ENCODE results near the gene MIS18A.

Gene MIS18A

GRCh38 chr21:32240851-32241687, 37.8 kb downstream of the MIS18A start:
- H3K4me1 ChIP-seq (ENCODE audit: control insufficient read depth, insufficient read depth, low read length), result peaks cover 3% of the 10 kb centered on the region
- no peaks in the 10 kb centered on the region for H3K9me3 ChIP-seq (ENCODE audit: control insufficient read depth, low read length)
- H3K36me3 ChIP-seq (ENCODE audit: control insufficient read depth, insufficient read depth, low read length), result no peaks in the 10 kb centered on the region
- H3K4me3 ChIP-seq (ENCODE audit: insufficient read depth, low read depth, low read length), result no peak overlapping the region
- 96 to 100% methylated on average over 3 to 7 of the region's 7 CpGs for WGBS, 2 experiments
- no peaks in the 10 kb centered on the region for H3K27me3 ChIP-seq (ENCODE audit: control insufficient read depth, insufficient read depth, low read length, poor library complexity, severe bottlenecking)
- no peak overlapping the region for H3K27ac ChIP-seq (ENCODE audit: insufficient read depth, low read depth, low read length, poor library complexity, severe bottlenecking)

- no peak overlapping the region for H3K4me3 ChIP-seq (ENCODE audit: insufficient read depth, low read depth, low read length)
- H3K27ac ChIP-seq (ENCODE audit: insufficient read depth, low read depth, low read length, poor library complexity, severe bottlenecking), result no peak overlapping the region
- H3K27me3 ChIP-seq (ENCODE audit: control insufficient read depth, insufficient read depth, low read length, poor library complexity, severe bottlenecking), result no peaks in the 10 kb centered on the region
- WGBS, 2 experiments, result 43 to 46% methylated on average over 8 of the region's 8 CpGs
- no peaks in the 10 kb centered on the region for H3K9me3 ChIP-seq (ENCODE audit: control insufficient read depth, low read length)
- no peaks in the 10 kb centered on the region for H3K36me3 ChIP-seq (ENCODE audit: control insufficient read depth, insufficient read depth, low read length)
- peaks cover 3% of the 10 kb centered on the region for H3K4me1 ChIP-seq (ENCODE audit: control insufficient read depth, insufficient read depth, low read length)
These were observed 39.3 kb downstream of the MIS18A start for GRCh38 chr21:32239551-32239950.

GRCh38 chr21:32238063-32238462, 40.8 kb downstream of the MIS18A start:
- no peaks in the 10 kb centered on the region for H3K36me3 ChIP-seq (ENCODE audit: control insufficient read depth, insufficient read depth, low read length)
- no peak overlapping the region for H3K27ac ChIP-seq (ENCODE audit: insufficient read depth, low read depth, low read length, poor library complexity, severe bottlenecking)
- no peaks in the 10 kb centered on the region for H3K27me3 ChIP-seq (ENCODE audit: control insufficient read depth, insufficient read depth, low read length, poor library complexity, severe bottlenecking)
- no peaks in the 10 kb centered on the region for H3K9me3 ChIP-seq (ENCODE audit: control insufficient read depth, low read length)
- WGBS, 2 experiments, result 67 to 86% methylated on average over 1 of the region's 1 CpG
- H3K4me1 ChIP-seq (ENCODE audit: control insufficient read depth, insufficient read depth, low read length), result peaks cover 3% of the 10 kb centered on the region
- H3K4me3 ChIP-seq (ENCODE audit: insufficient read depth, low read depth, low read length), result no peak overlapping the region

GRCh38 chr21:32237021-32237420, 41.8 kb downstream of the MIS18A start:
- H3K27ac ChIP-seq (ENCODE audit: insufficient read depth, low read depth, low read length, poor library complexity, severe bottlenecking), result no peak overlapping the region
- H3K9me3 ChIP-seq (ENCODE audit: control insufficient read depth, low read length), result no peaks in the 10 kb centered on the region
- no peaks in the 10 kb centered on the region for H3K36me3 ChIP-seq (ENCODE audit: control insufficient read depth, insufficient read depth, low read length)
- peaks cover 3% of the 10 kb centered on the region for H3K4me1 ChIP-seq (ENCODE audit: control insufficient read depth, insufficient read depth, low read length)
- H3K4me3 ChIP-seq (ENCODE audit: insufficient read depth, low read depth, low read length), result no peak overlapping the region
- whole genome bisulfite sequencing, 2 experiments, result 90 to 94% methylated on average over 2 to 3 of the region's 3 CpGs
- H3K27me3 ChIP-seq (ENCODE audit: control insufficient read depth, insufficient read depth, low read length, poor library complexity, severe bottlenecking), result no peaks in the 10 kb centered on the region

GRCh38 chr21:32233722-32234301, 45.0 kb downstream of the MIS18A start:
- Histone ChIP-seq H3K36me3 (ENCODE audit: control insufficient read depth, insufficient read depth, low read length) (no peaks in the 10 kb centered on the region), H3K4me3 (ENCODE audit: insufficient read depth, low read depth, low read length) (no peak overlapping the region), H3K27me3 (ENCODE audit: control insufficient read depth, insufficient read depth, low read length, poor library complexity, severe bottlenecking) (no peaks in the 10 kb centered on the region), H3K9me3 (ENCODE audit: control insufficient read depth, low read length) (no peaks in the 10 kb centered on the region), H3K4me1 (ENCODE audit: control insufficient read depth, insufficient read depth, low read length) (no peaks in the 10 kb centered on the region), H3K27ac (ENCODE audit: insufficient read depth, low read depth, low read length, poor library complexity, severe bottlenecking) (no peak overlapping the region)
- WGBS, 2 experiments, result 91 to 92% methylated on average over 4 of the region's 4 CpGs

- Histone ChIP-seq H3K27me3 (ENCODE audit: control insufficient read depth, insufficient read depth, low read length, poor library complexity, severe bottlenecking) (no peaks in the 10 kb centered on the region), H3K4me3 (ENCODE audit: insufficient read depth, low read depth, low read length) (no peak overlapping the region), H3K36me3 (ENCODE audit: control insufficient read depth, insufficient read depth, low read length) (no peaks in the 10 kb centered on the region), H3K27ac (ENCODE audit: insufficient read depth, low read depth, low read length, poor library complexity, severe bottlenecking) (no peak overlapping the region), H3K9me3 (ENCODE audit: control insufficient read depth, low read length) (no peaks in the 10 kb centered on the region), H3K4me1 (ENCODE audit: control insufficient read depth, insufficient read depth, low read length) (no peaks in the 10 kb centered on the region)
- WGBS, 2 experiments, result 84 to 85% methylated on average over 4 of the region's 4 CpGs
These were observed 45.7 kb downstream of the MIS18A start for GRCh38 chr21:32233055-32233546.

- Histone ChIP-seq H3K36me3 (ENCODE audit: control insufficient read depth, insufficient read depth, low read length) (no peaks in the 10 kb centered on the region), H3K4me1 (ENCODE audit: control insufficient read depth, insufficient read depth, low read length) (no peaks in the 10 kb centered on the region), H3K4me3 (ENCODE audit: insufficient read depth, low read depth, low read length) (no peak overlapping the region), H3K27me3 (ENCODE audit: control insufficient read depth, insufficient read depth, low read length, poor library complexity, severe bottlenecking) (no peaks in the 10 kb centered on the region), H3K9me3 (ENCODE audit: control insufficient read depth, low read length) (no peaks in the 10 kb centered on the region), H3K27ac (ENCODE audit: insufficient read depth, low read depth, low read length, poor library complexity, severe bottlenecking) (no peak overlapping the region)
- no CpG with 5 or more reads among the region's 1 CpG for WGBS, 2 experiments
These were observed 52.4 kb downstream of the MIS18A start for GRCh38 chr21:32226444-32226843.
